CD8-positive, alpha-beta memory T cell (primary cell): Measurements from ENCODE around the gene HOMER2. TPM values are rescaled to one million over a fixed set of nuclear protein-coding genes. Genes with fewer than 3 reads are reported as not detected.
A peak's percentile ranks its signal among the peaks of the same experiment; 100 is the strongest.

Source experiments
- CTCF ChIA-PET: fragments of 350-600 bp; sonication (Branson Sonifier 250); formaldehyde crosslinking; loops from one replicate; lab custom pipeline; 2021; ENCODE audit warnings: antibody characterized with exemption; lab: Charles Lee
- POLR2A ChIA-PET: fragments of 350-600 bp; sonication (Branson Sonifier 250); formaldehyde crosslinking; loops from one replicate; lab custom pipeline; 2021; ENCODE audit warnings: antibody characterized with exemption; lab: Charles Lee
- DNase-seq, 5 donors: peaks; one replicate each; pipeline versions ENCODE4 v3.0.0 to v3.0.0-alpha.2; 2020 to 2022; ENCODE audit warnings: mixed read lengths in 1 of 5
- H3K27ac ChIP-seq: one replicate; pipeline ENCODE4 v1.7.0; 2013; ENCODE audit warnings: low read depth, mild to moderate bottlenecking, low read length, moderate library complexity
- H3K27me3 ChIP-seq: 2 replicates; pipeline ENCODE4 v1.7.0; 2013; ENCODE audit warnings: low read length, mild to moderate bottlenecking; ENCODE audit not compliant: insufficient read depth, poor library complexity, severe bottlenecking
- H3K36me3 ChIP-seq: 2 replicates; pipeline ENCODE4 v1.7.0; 2013; ENCODE audit warnings: mild to moderate bottlenecking, low read length, moderate library complexity; ENCODE audit not compliant: insufficient read depth
- H3K4me1 ChIP-seq: 2 replicates; pipeline ENCODE4 v1.7.0; 2013; ENCODE audit warnings: mild to moderate bottlenecking, low read length, moderate library complexity; ENCODE audit not compliant: insufficient read depth
- H3K4me3 ChIP-seq: 2 replicates; pipeline ENCODE4 v1.7.0; 2013; ENCODE audit warnings: mild to moderate bottlenecking, low read length
- H3K9me3 ChIP-seq: 2 replicates; pipeline ENCODE4 v1.7.0; 2013; ENCODE audit warnings: mild to moderate bottlenecking, low read length
- H3K27ac Mint-ChIP-seq, 8 donors: one replicate each; pipeline ENCODE4 v1.8.0; 2020 to 2021; ENCODE audit warnings: mixed read lengths in 8 of 8, mild to moderate bottlenecking in 6 of 8, inconsistent platforms in 3 of 8, moderate library complexity in 3 of 8
- H3K27me3 Mint-ChIP-seq, 2 donors: one replicate each; pipeline ENCODE4 v1.8.0; 2020 to 2021; ENCODE audit warnings: mixed read lengths in 2 of 2, mild to moderate bottlenecking in 1 of 2, moderate library complexity in 1 of 2
- H3K36me3 Mint-ChIP-seq, 3 donors: one replicate each; pipeline ENCODE4 v1.8.0; 2020 to 2021; ENCODE audit warnings: mixed read lengths in 3 of 3, inconsistent platforms in 1 of 3, mild to moderate bottlenecking in 1 of 3
- H3K4me1 Mint-ChIP-seq, 3 donors: one replicate each; pipeline ENCODE4 v1.8.0; 2020 to 2021; ENCODE audit warnings: mixed read lengths in 3 of 3, inconsistent platforms in 1 of 3, mild to moderate bottlenecking in 1 of 3
- H3K4me3 Mint-ChIP-seq, 7 donors: one replicate each; pipeline ENCODE4 v1.8.0; 2020 to 2021; ENCODE audit warnings: mixed read lengths in 7 of 7, mild to moderate bottlenecking in 6 of 7, moderate library complexity in 4 of 7, inconsistent platforms in 2 of 7
- H3K9me3 Mint-ChIP-seq, 5 donors: one replicate each; pipeline ENCODE4 v1.8.0; 2020 to 2022; ENCODE audit warnings: mixed read lengths in 5 of 5, mild to moderate bottlenecking in 3 of 5, moderate library complexity in 2 of 5, inconsistent platforms in 1 of 5
- polyA plus RNA-seq: library from polyadenylated mRNA; unstranded; fragments of 300-500 nt; fragmentation: Illumina TruSeq; gene quantifications from one replicate; pipeline ENCODE4 v1.2.3, GENCODE V29; 2021
- total RNA-seq, 2 experiments: library from RNA; stranded (reverse); gene quantifications; one replicate each; pipeline ENCODE4 v1.2.3, GENCODE V29; 2021

HOMER2 gene
- total and polyA plus RNA-seq, 3 experiments from 2014 or later, result 1.6 to 14.1 (median 13.6) TPM

- ChIA-PET POLR2A (no interaction called here), CTCF (no interaction called here)
- Histone ChIP-seq H3K27me3 (no peaks in the 10 kb centered on the region), H3K36me3 (no peaks in the 10 kb centered on the region), H3K27ac (no peak overlapping the region), H3K4me1 (no peaks in the 10 kb centered on the region), H3K9me3 (no peaks in the 10 kb centered on the region), H3K4me3 (no peak overlapping the region)
- no peaks in the 10 kb centered on the region for H3K36me3 Mint-ChIP-seq
- no peak overlapping the region for H3K27ac Mint-ChIP-seq
- no peaks in the 10 kb centered on the region for H3K9me3 Mint-ChIP-seq
- DNase-seq, result no peak
- no peaks in the 10 kb centered on the region for H3K4me1 Mint-ChIP-seq
- peaks cover 3 to 7% of the 10 kb centered on the region in 2 donors for H3K27me3 Mint-ChIP-seq
- H3K4me3 Mint-ChIP-seq, result no peak overlapping the region
These were observed 29.8 kb downstream of the HOMER2 start for GRCh38 chr15:82922737-82923136.

- no peaks in the 10 kb centered on the region for H3K4me1 ChIP-seq
- no peaks in the 10 kb centered on the region for H3K4me1 Mint-ChIP-seq
- no peaks in the 10 kb centered on the region for H3K27me3 ChIP-seq
- H3K27ac ChIP-seq, result no peak overlapping the region
- no peaks in the 10 kb centered on the region for H3K36me3 Mint-ChIP-seq
- H3K27me3 Mint-ChIP-seq, result peaks cover 3 to 7% of the 10 kb centered on the region in 2 donors
- no peaks in the 10 kb centered on the region for H3K9me3 ChIP-seq
- POLR2A ChIA-PET, result no interaction called here
- no peak for DNase-seq
- H3K27ac Mint-ChIP-seq, result peak overlapping the region in 1 of 8 donors; percentile 34
- no peaks in the 10 kb centered on the region for H3K9me3 Mint-ChIP-seq
- CTCF ChIA-PET, result no interaction called here
- no peaks in the 10 kb centered on the region for H3K36me3 ChIP-seq
- H3K4me3 Mint-ChIP-seq, result no peak overlapping the region
- no peak overlapping the region for H3K4me3 ChIP-seq
These were observed 30.6 kb downstream of the HOMER2 start for GRCh38 chr15:82921939-82922338.

GRCh38 chr15:82921242-82921641, 31.3 kb downstream of the HOMER2 start:
- Histone ChIP-seq H3K36me3 (no peaks in the 10 kb centered on the region), H3K9me3 (no peaks in the 10 kb centered on the region), H3K27ac (no peak overlapping the region), H3K4me1 (no peaks in the 10 kb centered on the region), H3K4me3 (no peak overlapping the region), H3K27me3 (no peaks in the 10 kb centered on the region)
- ChIA-PET CTCF (no interaction called here), POLR2A (no interaction called here)
- no peak for DNase-seq
- H3K9me3 Mint-ChIP-seq, result no peaks in the 10 kb centered on the region
- no peaks in the 10 kb centered on the region for H3K4me1 Mint-ChIP-seq
- no peak overlapping the region for H3K27ac Mint-ChIP-seq
- H3K36me3 Mint-ChIP-seq, result no peaks in the 10 kb centered on the region
- no peak overlapping the region for H3K4me3 Mint-ChIP-seq
- H3K27me3 Mint-ChIP-seq, result peaks cover 3 to 7% of the 10 kb centered on the region in 2 donors

GRCh38 chr15:82919231-82919886, 33.2 kb downstream of the HOMER2 start:
- Histone ChIP-seq H3K9me3 (no peaks in the 10 kb centered on the region), H3K27ac (no peak overlapping the region), H3K4me1 (no peaks in the 10 kb centered on the region), H3K27me3 (no peaks in the 10 kb centered on the region), H3K36me3 (no peaks in the 10 kb centered on the region), H3K4me3 (no peak overlapping the region)
- CTCF ChIA-PET, result no interaction called here
- no peak for DNase-seq
- H3K4me3 Mint-ChIP-seq, result no peak overlapping the region
- peaks cover 0 to 3% (median 0%) of the 10 kb centered on the region in 3 donors for H3K36me3 Mint-ChIP-seq
- H3K27ac Mint-ChIP-seq, result no peak overlapping the region
- H3K27me3 Mint-ChIP-seq, result peaks cover 0 to 3% of the 10 kb centered on the region in 2 donors
- POLR2A ChIA-PET, result no interaction called here
- H3K4me1 Mint-ChIP-seq, result no peaks in the 10 kb centered on the region
- no peaks in the 10 kb centered on the region for H3K9me3 Mint-ChIP-seq

GRCh38 chr15:82918607-82919230, 33.8 kb downstream of the HOMER2 start:
- no peak overlapping the region for H3K27ac Mint-ChIP-seq
- H3K9me3 Mint-ChIP-seq, result no peaks in the 10 kb centered on the region
- no peak overlapping the region for H3K27ac ChIP-seq
- POLR2A ChIA-PET, result no interaction called here
- H3K27me3 Mint-ChIP-seq, result peaks cover 1 to 3% of the 10 kb centered on the region in 2 donors
- H3K36me3 ChIP-seq, result no peaks in the 10 kb centered on the region
- H3K4me1 Mint-ChIP-seq, result no peaks in the 10 kb centered on the region
- H3K36me3 Mint-ChIP-seq, result peaks cover 0 to 3% (median 0%) of the 10 kb centered on the region in 3 donors
- H3K4me3 Mint-ChIP-seq, result no peak overlapping the region
- H3K27me3 ChIP-seq, result no peaks in the 10 kb centered on the region
- CTCF ChIA-PET, result no interaction called here
- DNase-seq, result no peak
- H3K4me3 ChIP-seq, result no peak overlapping the region
- no peaks in the 10 kb centered on the region for H3K9me3 ChIP-seq
- H3K4me1 ChIP-seq, result no peaks in the 10 kb centered on the region

GRCh38 chr15:82918162-82918561, 34.4 kb downstream of the HOMER2 start:
- no peaks in the 10 kb centered on the region for H3K4me1 ChIP-seq
- no peaks in the 10 kb centered on the region for H3K4me1 Mint-ChIP-seq
- no peak overlapping the region for H3K27ac ChIP-seq
- no peaks in the 10 kb centered on the region for H3K27me3 ChIP-seq
- H3K9me3 Mint-ChIP-seq, result no peaks in the 10 kb centered on the region
- H3K4me3 ChIP-seq, result no peak overlapping the region
- H3K27ac Mint-ChIP-seq, result no peak overlapping the region
- POLR2A ChIA-PET, result no interaction called here
- CTCF ChIA-PET, result no interaction called here
- no peaks in the 10 kb centered on the region for H3K36me3 ChIP-seq
- no peaks in the 10 kb centered on the region for H3K9me3 ChIP-seq
- no peak overlapping the region for H3K4me3 Mint-ChIP-seq
- peaks cover 0 to 3% (median 0%) of the 10 kb centered on the region in 3 donors for H3K36me3 Mint-ChIP-seq
- DNase-seq, result no peak
- H3K27me3 Mint-ChIP-seq, result peaks cover 7% of the 10 kb centered on the region in 2 donors

- Histone ChIP-seq H3K36me3 (no peaks in the 10 kb centered on the region), H3K4me1 (no peaks in the 10 kb centered on the region), H3K9me3 (no peaks in the 10 kb centered on the region), H3K27me3 (no peaks in the 10 kb centered on the region), H3K4me3 (no peak overlapping the region), H3K27ac (no peak overlapping the region)
- Mint-ChIP-seq H3K4me3 (no peak overlapping the region), H3K36me3 (peaks cover 0 to 3% (median 0%) of the 10 kb centered on the region in 3 donors), H3K27ac (peak overlapping the region in 1 of 8 donors; percentile 4), H3K4me1 (no peaks in the 10 kb centered on the region), H3K27me3 (peaks cover 5 to 16% of the 10 kb centered on the region in 2 donors), H3K9me3 (no peaks in the 10 kb centered on the region)
- ChIA-PET CTCF (no interaction called here), POLR2A (no interaction called here)
- DNase-seq, result no peak
These were observed 35.3 kb downstream of the HOMER2 start for GRCh38 chr15:82917249-82917648.

GRCh38 chr15:82916161-82916952, 36.2 kb downstream of the HOMER2 start:
- no peak for DNase-seq
- POLR2A ChIA-PET, result no interaction called here
- Histone ChIP-seq H3K27me3 (no peaks in the 10 kb centered on the region), H3K4me3 (no peak overlapping the region), H3K4me1 (no peaks in the 10 kb centered on the region), H3K27ac (no peak overlapping the region), H3K9me3 (no peaks in the 10 kb centered on the region), H3K36me3 (no peaks in the 10 kb centered on the region)
- Mint-ChIP-seq H3K36me3 (peaks cover 0 to 3% (median 0%) of the 10 kb centered on the region in 3 donors), H3K9me3 (no peaks in the 10 kb centered on the region), H3K27me3 (peaks cover 5 to 20% of the 10 kb centered on the region in 2 donors), H3K4me1 (no peaks in the 10 kb centered on the region), H3K27ac (peak overlapping the region in 1 of 8 donors; percentile 26), H3K4me3 (no peak overlapping the region)
- CTCF ChIA-PET, result no interaction called here
